NOMO-1 (cell line): ENCODE data around the gene FHOD3.

Experiments
- DNase-seq, 2 experiments: peaks; one replicate each; lab custom pipeline; 2025; ENCODE audit not compliant: unreplicated experiment in 2 of 2; lab: John Stamatoyannopoulos, UW

The FHOD3 gene

DNA sequence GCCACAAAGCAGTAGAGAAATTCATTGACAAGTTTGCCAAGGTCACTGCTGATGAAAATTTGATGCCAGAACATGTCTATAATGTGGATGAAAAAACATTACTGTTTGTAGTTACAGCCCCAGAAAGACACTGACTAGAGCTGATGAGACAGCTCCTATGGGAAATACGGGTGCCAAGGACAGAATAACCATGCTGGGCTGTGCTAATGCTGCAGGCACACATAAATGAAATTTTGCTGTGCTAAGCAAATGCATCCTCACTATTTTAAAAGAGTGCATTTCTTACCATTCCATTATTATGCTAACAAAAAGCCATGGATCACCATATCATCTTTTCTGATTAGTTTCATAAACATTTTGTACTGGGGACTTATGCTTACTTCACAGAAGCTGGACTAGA, 208.2 kb downstream of the FHOD3 start:
- DNase-seq = no peak

DNA sequence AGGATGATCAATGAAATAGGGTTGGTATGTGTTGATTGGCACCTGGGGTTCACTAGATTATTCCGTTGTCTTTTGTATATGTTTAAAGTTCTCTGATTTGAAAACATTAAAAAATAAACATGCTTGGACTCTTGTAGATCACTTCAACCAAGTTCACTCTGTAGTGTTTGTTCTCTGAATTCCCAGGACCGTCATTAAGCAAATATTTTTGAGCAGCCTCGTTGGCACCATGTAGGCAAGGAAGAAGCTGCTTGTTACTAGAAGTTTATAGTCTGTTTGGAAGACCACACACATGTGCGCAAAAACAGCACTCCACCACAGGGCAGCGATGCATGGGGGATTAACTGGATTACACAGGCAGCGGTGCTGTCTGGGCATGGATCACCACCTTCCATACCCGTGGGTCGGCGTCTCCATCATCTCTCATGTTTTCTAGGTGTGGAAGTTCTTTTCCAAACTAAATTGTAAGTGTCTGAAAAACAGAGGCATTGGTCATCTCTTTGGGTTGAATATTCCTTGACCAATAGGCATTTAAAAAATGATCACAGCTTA, 212.2 kb downstream of the FHOD3 start:
- DNase-seq = no peak

DNA sequence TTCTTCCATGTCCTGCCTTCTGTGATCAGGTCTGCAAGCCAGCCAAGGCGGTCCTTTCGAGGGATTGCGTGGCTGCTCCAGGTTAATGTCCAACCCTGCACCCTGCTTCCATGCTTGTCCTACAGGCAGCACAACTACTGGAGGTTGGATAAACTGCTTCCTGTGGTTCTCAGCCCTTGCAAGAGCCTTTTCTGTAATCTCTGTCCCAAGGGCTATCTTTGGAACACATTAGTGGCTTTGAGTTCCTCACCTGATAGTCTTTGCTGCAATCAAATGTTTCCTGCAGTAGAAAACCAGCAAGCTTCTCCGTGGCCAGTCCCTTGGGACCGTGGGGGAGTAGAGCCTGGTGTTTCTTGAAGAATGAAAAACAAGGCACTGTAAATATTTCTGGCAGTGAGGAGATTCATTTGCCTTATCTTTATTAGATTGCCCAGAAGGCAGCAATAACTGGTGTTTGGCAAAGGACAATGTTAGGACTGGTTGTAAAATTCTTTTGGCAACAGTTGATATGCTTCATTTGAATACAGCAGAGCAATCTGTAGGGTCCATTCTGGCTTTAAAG, 214.4 kb downstream of the FHOD3 start:
- peak in 1 of 2 experiments; percentile 5 for DNase-seq

DNA sequence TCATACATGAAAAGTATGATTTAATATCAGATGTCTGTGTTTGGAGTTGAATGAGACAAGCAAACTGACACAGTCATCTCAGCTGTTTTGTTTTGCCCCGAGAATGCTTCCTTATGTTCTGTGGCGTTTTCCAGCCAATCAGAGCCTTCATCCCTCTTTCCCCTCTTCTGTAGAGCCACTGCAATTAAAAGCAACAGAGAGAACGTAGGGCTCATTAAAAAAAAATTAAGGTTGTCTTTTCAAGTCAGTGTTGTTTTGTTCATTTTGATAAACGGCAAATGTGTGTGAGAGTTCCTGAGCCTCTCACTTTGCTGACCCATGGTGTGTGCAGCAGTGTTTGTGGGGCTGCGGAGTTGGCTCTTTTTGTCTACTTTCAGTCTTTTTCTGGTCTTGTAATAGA, 216.0 kb downstream of the FHOD3 start:
- DNase-seq = no peak

DNA sequence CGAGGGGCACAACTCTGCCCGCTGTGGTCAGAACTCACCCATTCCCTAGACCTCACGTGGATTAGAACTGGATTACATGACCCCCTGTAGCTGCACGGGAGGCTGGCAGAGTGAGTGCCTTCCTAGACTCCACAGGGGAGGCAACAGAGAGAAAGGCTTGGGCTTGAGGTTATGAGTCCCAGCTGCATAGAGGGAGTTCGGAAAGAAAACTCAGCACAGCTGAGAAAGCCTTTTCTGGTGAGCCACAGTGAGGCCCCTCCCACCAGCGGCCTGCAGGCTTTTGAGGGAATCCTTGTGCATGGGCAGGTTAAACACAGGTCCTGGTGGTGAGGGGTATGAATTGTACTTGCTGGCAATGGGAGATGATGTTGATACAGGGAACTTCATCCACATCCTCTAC, 217.3 kb downstream of the FHOD3 start:
- DNase-seq = no peak

DNA sequence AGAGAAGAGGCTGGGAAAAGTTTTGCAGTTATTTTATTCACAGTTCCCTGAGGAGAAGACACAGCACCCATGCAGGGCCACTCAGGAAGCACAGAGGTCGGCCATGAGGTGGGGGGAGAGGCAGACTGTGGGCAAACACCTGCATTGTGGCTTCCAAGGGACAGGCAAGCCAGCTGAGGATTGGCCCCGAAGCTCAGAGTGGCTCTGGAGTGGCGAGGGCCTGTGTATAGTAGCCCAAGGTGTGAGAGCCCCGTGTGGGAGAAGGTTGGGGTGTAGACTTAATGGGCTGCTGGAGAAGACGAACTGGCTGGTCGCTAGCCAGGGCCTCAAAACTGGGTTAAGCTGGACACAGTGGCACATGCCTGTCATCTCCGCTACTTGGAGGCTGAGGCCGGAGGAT, 218.7 kb downstream of the FHOD3 start:
- DNase-seq = no peak

DNA sequence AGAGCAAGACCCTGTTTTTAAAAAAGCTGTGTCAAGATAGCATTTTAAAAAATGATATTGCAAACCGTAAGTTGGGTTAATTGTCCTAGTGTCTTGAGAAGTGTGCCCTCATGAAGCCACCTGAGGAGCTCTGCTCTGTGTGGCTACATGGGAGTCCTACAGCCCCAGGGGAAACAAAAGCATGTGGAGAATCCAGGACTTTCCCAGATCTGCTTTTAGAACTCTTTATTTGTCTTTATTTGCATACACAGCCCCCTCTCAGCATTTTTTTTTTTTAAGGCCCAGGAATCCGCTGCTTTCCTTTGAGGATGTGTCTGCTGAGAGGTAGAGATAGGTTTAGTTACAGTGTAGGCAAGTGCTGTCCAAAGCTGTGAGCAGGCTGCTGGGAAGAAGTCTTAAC, 219.2 kb downstream of the FHOD3 start:
- DNase-seq = no peak

DNA sequence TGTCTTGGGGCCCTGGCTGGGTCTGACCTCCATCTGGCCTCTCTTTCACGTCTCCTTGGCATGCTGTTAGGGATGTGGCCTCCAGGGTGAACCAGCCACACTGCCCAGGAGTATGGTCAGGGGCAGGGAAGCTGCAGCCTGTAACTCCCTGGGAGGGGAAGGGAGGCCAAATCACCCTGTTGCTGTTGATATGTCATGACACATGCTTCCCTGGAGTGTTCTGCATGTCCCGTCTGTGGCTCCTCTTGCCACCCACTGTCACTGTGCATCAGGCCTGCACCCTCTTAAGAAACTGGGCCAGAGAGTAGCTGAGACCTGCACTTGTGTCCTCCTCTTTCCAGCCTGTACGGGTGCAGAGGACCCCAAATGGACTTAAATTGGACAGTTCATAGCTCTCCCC, 221.3 kb downstream of the FHOD3 start:
- no peak for DNase-seq

DNA sequence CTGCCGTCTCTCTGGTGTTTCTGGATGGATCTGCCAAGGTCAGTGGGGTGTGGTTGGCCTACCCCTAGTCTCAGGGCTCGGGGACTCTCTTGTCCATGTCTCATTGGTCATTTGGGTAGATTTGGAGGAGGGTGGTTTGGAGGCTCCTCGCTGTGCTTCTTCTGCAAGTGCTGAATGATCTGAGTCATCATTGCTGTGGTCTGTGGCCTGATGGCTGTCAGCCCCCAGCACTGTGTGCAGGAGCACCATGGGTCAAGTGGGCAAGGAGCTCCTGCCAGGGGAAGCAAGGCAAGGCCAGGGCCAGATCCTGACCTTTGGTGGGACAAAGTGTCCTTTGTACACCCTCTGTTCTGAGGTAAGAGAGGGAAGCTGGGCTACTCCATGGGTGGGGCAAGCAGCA, 221.8 kb downstream of the FHOD3 start:
- no peak for DNase-seq

DNA sequence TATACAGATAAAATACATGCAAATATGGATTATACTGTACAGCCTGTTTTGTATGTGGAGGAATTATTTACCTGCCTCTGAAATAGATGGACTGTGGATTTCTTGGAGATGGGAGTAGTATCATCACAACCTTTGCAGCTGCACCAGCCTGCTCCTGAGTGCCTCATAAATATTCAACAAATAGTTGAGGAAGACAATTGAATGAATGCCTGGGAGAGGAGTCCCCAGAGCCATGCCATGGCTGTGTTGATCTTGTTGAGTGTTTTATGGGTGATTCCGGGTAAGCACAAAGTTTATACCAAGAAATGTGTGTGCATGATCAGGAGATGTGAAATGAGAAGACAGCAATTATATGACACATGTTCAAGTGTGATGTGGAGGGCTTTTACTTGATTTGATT, 225.0 kb downstream of the FHOD3 start:
- no peak for DNase-seq

DNA sequence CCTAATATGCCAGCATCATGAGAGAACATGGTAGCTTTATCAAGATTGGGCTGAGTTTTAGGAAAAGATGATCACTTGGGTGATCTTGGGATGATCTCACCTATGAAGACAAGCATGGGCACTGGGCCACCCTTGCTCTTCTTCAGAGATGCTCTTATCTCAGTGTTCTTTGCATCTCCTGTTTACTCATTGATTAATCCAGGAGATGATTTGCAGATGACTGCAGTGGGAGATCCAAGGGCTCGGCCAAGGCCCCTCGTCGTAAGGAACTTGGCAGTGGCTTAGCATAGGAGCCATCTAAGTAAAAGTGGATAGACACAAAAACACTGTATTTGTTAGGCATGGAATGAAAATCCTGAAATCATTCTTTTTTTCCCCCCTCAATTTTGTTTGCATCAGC, 228.4 kb downstream of the FHOD3 start:
- no peak for DNase-seq

DNA sequence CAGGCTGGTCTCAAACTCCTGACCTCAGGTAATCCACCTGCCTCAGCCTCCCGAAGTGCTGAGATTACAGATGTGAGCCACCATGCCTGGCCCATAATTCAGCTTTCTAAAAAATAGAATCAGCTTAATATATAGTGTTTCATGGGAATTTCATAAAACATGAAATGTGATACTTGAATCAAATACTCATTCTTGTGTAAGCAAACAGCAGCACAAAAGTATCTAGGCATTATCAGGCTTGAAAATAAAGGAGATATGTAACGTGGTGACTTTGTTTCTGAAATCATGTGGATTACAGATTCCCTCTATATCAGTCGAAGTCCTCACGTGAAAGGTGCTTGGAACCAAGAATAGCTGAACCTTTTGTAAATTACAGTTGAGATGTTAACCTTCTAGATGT, 229.1 kb downstream of the FHOD3 start:
- DNase-seq = no peak

DNA sequence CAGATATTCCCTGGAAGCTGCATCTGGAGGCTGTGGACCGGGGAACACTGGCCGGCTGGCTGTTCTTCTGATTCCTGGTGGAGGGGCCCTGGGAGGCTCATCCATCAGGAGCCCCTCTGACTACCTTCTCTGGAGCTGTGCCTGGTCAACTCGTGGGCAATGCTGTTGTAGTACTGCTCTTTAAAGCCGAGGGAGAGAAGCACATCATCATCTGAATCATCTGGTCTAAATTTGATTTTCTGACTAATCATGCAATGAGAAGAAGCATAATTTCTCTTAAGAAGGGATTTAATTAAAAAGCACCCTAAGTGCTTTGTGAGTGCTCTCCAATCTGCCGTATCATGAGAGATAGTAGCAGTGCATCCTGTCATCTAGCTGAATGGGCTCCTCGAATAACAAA, 229.5 kb downstream of the FHOD3 start:
- no peak for DNase-seq

DNA sequence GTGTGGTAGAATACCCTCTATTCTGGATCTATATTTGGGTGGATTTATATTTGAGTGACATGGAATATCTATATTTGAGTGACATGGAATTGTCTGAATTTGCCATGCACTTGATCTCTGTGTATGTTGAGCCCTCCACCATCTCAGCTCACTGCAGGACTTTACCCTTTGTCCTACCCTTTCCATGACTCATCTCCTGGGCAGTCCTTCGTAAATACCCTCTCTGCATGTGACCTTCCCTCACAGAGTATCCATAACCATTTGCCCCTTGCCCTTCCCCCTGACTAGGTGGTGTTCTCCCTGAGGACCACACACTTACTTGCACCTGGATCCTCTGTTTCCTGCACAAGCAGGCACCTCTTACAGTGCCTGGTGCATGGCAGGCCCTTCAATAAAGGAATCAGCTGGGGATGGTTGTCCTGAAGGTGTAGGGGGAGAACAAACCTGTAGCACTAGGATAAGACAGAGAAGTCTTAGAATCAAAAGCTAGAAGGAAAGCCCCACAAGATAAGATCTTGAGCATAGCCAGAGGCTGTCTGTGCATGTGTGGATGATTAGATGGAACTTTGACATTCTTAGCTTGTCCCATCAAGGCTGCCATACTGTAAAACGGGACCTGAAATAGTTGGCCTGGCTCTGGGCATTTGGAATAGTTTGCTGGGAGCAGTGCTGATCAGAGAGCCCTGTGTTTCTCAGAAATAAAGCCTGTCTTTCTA, 230.4 kb downstream of the FHOD3 start:
- DNase-seq = no peak

DNA sequence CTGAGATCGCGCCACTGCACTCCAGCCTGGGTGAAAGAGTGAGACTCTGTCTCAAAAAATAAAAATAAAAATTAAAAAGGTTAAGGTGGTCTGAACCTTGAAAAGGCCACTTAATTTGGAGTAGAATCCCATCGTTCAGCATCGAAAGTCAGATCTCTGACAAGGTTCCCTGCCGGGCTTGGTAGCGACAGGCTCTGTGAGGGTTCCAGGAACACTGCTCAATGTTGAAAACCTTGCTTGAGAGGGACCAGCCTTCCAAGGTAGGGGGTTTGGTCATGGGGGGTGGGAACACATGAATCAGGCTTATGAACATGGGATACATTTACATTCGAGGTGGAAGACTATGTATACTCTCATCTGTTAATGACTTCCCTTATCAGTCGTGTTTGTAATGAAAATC, 232.2 kb downstream of the FHOD3 start:
- DNase-seq = no peak

DNA sequence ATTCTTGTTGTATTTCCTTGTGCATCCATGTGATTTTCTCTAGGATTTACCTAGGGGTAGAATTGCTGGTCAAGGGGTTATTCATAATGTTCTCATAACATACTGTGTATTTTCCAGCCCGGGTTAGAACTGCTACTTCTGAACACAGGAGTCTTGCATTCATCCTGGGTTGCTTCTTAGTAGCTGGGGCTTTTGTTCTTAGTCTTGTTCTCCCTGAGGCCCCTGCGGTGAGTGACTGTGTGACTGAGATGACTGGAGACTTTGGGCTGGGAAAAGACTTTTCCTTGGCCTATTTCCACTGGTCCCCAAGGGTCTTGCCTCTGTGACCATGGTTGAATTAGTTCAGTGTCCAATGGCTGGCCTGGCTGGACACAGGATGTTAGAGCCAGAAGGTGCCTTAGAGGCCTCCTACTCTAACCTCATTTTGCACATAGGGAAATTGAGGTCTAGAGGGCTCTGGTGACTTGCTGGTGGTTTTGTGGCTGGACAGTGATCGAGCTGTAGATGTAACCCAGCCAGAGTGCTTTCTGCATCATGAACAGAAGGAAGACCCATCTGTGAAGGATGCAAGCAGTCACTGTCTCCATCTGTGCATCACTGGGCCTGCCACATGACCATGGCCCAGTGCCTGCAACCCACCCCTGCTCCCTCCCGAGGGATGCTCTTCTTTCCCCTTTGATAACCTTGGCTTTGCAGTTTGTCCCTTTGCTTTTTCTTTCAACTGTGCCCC, 233.3 kb downstream of the FHOD3 start:
- DNase-seq = no peak

DNA sequence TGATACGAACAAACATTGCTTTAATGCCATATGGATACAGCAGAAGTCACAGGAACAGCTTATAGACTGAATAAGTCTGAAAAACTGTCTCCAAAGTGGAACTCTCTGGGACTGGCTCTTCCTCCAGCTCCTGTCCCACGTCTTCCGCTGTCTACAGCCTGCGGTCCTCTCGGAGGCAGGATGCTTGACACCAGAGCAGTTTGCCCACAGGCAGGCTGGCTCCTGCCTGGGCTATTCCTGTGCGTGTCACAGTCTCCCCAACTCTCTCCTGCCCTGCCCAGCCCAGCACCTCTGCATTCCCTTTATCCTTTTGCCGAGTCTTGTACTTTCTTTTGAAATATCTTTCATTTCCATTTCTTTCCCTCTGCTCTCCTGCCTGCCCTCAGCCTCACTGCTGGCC, 234.1 kb downstream of the FHOD3 start:
- no peak for DNase-seq

DNA sequence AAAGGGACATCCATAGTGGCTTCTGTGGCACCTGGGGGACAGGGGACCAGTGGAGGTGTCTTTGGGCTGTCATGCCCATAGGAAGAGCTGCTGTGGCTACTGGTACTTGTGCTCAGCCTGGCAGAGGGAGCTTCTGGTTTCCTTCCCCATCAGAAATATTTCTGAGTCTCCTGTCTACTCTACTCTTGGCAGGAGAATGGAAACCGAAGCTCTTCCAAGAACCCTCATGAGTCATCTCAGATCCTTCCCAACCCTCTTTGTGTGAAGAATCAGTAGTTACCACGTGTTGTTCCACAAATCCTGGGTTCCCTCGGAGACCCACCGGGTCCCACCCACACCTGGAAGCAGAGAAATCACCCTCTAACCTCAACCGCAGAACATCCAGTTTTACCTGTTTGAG, 234.9 kb downstream of the FHOD3 start:
- DNase-seq = no peak

DNA sequence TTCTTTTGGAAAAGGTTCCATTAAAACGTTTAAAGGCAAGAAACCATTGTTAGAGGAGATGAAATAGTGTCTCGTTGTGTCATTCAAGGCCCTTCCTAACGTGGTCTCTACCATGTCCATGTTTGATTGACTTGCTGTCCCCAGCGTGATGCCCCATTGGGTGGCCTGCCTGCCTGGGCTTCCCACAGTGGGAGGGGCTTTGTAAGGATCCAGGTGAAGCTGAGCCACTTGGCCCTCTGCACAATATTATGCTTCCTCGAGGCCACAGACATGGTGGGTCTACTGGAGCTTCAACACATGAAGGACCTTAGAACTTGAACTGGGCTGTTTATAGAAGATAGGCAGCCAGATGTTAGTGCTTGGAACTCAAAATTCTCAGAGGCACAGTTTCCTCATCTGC, 235.3 kb downstream of the FHOD3 start:
- DNase-seq = no peak

DNA sequence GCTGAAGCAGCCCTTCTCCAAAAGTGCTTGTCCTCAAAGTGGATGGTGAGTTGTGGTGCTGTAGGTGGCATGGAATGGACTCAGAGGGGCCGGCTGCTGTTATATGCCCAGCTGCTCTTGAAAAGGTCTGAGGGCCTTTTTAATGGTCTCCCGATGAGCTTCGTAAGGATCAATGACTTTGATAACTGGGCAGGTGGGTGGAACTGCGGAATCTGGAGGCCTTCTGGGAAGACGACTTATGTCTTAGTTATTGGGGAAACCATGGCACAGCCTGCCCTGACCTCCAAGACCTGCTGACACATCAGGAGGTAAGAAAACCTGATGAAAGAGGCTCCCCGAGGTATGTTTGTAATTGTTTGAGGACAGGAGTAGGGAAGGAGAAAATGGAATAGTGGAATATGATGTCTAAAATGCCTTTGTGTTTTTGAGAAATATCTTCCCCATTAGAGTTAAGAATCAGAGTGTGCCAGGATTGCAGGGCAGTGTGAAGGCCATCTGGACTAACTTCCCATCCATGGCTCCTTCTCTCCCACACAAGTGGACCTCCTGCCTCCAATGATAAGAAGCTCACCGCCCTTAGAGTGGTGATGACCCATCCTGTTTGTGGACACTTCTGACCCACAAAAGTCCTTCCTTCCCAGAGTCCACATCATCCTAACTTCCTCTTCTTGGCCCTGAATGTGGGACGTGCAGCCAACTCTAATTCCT, 236.1 kb downstream of the FHOD3 start:
- no peak for DNase-seq

DNA sequence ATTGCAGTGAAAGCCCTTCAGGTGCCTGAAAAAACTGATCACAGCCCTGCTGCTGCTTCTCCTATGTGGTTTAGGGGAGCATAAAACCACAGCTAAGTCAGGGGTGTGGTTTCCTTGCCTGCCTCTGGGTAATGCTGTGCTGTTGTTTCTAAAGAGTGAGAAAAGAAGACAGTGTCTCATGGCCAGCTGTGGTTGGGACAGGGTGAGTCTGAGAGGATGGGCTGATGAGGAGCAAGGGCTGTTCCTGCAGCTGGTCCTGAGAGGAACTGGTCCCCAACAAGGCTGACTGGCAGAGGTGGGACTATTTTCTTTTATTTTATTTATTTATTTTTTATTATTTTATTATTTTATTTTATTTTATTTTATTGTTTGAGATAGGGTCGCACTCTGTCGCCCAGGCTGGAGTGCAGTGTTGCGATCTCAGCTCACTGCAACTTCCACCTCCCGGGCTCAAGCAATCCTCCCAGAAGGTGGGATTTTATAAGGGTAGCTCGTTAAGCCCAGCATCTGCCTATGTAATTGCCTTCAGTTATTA, 236.7 kb downstream of the FHOD3 start:
- DNase-seq = peak in 1 of 2 experiments; percentile 7
